GM19035 (cell line): ENCODE results near the gene FOLR1.

Source experiments
- ATAC-seq: cut with Tn5 transposase; IDR thresholded peaks from one replicate; pipeline ENCODE4 v1.9.1; 2021; ENCODE audit not compliant: unreplicated experiment

The FOLR1 gene

GRCh38 chr11:72222907-72223614 is 31.1 kb downstream of the FOLR1 start:
- peak; percentile 70 for ATAC-seq

DNA sequence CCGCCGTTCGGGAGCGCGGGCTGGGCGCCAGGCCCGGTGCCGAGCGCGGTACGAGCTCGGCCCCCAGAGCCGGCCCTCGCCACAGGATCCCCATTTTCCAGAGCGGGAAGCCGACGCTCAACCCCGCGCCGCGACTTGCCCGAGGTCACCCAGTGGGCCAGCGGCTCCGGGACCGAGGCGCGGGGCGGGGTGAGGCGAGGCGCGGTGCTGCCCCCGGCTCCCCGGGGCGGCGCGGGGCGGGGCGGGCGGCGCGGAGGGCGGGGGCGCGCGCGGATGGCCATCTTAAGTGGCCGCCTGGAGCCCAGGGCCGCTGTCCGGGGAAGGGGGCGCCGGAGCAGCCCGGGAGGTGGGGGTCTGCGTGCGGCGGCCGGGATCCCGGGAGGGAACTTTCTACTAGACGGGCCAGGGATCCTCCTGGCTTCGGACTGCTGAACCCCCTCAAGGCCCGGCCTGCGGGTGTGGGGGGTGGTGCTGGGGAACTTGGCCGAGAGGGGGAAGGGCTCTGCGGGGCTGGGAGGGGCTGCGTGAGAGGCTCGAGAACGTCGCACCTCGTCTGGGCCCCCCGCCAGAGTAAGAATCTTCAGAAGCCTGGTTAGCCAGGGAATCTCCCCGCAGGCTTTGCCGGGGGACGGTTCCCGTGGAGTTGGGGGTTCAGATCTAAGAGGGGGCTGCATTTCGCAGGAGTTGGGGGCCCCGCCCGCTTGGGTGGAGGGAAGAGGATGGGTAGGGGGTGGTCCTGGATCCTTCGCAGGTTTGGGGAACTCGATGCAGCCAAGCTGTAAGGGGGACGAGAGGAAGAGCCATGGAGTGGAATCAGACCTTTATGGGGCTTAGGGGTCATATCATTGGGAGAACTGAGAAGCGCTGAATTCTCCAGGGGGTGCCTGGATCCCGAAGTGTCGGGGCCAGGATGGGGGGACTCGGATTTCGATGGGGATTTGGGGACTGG is 31.9 kb downstream of the FOLR1 start:
- ATAC-seq: peak; percentile 60

DNA sequence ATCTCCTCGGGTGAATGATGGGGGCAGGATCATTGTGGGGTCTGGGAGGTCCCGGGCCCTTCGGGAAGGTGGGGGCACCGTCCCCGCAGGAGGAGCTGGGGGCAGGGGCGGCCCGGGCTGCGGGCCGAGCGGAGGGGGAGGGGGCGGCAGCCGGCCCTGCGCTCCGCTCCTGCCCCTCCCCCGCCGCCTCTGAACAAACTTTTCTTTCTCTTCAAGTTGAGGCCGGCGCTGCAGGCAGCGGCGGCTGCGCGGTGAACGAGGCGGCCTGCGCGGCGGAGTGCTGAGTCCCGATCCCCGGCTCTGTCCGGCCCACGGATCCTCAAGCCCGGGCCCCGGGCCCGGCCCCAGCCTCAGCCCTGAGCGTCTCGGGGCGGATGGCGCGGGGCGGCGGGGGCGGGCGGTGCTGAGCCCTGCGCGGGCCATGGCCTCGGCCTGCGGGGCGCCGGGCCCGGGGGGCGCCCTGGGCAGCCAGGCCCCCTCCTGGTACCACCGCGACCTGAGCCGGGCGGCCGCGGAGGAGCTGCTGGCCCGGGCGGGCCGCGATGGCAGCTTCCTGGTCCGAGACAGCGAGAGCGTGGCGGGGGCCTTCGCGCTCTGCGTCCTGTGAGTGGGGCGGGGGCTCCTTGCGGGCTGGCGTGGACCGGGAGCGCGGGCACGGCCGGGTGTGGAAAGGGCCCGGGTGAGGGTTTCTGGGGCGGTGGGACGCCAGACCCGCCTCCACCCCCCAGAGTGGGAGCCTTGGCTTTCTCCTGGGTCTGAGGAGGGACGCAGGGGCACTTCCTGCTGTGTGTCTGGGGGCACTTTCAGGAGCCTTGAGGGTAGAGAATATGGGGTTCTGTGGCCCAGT is 32.8 kb downstream of the FOLR1 start, which contains the start of gene INPPL1:
Gene INPPL1, plus strand, starts transcription at position 204 of the 847 bp plus-strand sequence. Its CDS starts 218 bp downstream, at position 422.
- ATAC-seq: no peak

- no peak for ATAC-seq
These were observed 33.5 kb downstream of the FOLR1 start for GRCh38 chr11:72225411-72225951.

GRCh38 chr11:72226701-72227100 is 34.8 kb downstream of the FOLR1 start:
- no peak for ATAC-seq

GRCh38 chr11:72227316-72228228 is 35.6 kb downstream of the FOLR1 start:
- no peak for ATAC-seq

DNA sequence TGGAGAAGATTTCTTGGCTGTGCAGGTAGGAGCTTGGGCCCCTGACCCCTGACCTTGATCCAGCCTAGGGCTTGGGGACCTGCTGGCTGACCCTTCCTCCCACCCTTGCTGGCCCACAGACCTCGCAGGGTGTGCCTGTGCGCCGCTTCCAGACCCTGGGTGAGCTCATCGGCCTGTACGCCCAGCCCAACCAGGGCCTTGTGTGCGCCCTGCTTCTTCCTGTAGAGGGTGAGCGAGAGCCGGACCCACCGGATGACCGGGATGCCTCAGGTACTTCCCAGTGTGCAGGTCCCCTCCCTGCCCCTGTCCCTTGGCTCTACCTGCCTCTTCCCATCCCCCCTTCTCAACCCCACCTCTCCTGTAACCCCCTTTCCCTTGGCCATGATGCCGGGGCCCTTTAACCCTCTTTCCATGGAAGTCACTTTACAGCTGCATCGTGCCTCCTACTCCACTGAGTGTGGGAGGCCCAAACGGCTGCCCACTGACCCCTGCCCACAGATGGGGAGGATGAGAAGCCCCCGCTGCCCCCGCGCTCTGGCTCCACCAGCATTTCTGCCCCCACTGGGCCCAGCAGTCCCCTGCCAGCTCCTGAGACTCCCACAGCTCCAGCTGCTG is 36.4 kb downstream of the FOLR1 start:
- no peak for ATAC-seq

- ATAC-seq: no peak
These were observed 36.9 kb downstream of the FOLR1 start for GRCh38 chr11:72228844-72229231.

- ATAC-seq: no peak
These were observed 37.5 kb downstream of the FOLR1 start for GRCh38 chr11:72229336-72229924.

GRCh38 chr11:72229925-72230763 is 38.2 kb downstream of the FOLR1 start:
- ATAC-seq: no peak

GRCh38 chr11:72230764-72231365 is 38.9 kb downstream of the FOLR1 start:
- ATAC-seq: no peak

GRCh38 chr11:72231396-72232259 is 39.7 kb downstream of the FOLR1 start:
- ATAC-seq: no peak

DNA sequence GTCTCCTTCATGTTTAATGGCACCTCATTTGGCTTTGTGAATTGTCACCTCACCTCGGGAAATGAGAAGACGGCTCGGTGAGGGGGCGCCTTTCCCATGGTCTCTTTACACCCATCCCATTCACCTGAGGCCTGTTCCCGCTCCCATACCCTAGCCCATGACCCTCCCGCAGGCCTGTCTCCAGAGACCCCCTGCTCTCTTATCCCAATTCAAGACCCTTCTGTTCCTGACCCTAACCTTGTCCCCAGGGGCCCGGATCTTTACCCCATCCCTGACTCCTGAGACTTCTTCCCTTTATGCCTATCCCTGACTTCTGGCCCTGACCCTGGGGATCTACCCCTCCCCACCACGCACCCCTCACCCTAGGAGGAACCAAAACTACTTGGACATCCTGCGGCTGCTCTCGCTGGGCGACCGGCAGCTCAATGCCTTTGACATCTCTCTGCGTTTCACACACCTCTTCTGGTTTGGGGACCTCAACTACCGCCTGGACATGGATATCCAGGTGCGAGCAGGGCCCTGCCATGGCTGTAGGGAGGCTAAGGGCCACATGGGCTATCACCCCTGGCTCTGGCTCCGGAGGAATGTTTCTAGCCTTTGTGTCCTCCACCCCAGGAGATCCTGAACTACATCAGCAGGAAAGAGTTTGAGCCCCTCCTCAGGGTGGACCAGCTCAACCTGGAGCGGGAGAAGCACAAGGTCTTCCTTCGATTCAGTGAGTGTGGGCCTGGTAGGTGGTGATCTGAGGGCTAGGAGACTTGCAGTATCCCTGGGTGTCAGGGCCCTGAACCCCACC is 40.5 kb downstream of the FOLR1 start:
- ATAC-seq: no peak

- ATAC-seq: no peak
These were observed 41.3 kb downstream of the FOLR1 start for GRCh38 chr11:72233056-72233772.
